ENCODE results near the gene SLC44A4.
"Not testable (repeated sequence)": the region's sequence is repeated elsewhere in the genome, so short reads cannot be mapped to it uniquely, and the experiment has no call there.

The SLC44A4 gene

DNA sequence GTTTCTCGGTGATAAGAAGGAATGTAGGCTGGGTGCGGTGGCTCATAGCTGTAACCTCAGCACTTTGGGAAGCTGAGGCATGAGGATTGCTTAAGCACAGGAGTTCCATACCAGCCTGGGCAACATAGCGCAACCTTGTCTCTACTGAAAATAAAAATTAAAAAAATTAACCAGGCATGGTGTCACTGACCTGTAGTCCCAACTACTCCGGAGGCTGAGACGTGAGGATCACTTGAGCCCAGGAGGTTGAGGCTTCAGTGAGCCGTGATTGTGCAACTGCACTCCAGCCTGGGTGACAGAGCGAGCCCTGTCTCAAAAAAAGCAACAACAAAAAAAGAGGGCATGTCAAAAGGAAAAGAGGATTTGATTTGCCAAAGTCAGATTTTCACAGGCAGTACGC, 20.1 kb downstream of the SLC44A4 start:
- no peak for DNase-seq (ENCODE audit: low spot score)

DNA sequence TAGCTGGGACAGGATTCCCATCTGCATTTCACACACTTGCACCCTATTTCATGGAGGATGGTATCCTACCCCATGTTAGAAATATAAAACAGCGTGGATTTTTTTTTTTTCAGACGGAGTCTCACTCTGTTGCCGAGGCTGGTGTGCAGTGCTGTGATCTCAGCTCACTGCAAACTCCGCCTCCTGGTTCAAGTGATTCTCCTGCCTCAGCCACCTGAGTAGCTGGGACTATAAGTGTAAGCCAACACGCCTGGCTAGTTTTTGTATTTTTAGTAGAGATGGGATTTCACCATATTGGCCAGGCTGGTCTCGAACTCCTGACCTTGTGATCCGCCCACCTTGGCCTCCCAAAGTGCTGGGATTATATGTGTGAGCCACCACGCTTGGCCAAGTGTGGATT, 21.0 kb downstream of the SLC44A4 start:
- not testable (repeated sequence) for DNase-seq (ENCODE audit: low spot score)

DNA sequence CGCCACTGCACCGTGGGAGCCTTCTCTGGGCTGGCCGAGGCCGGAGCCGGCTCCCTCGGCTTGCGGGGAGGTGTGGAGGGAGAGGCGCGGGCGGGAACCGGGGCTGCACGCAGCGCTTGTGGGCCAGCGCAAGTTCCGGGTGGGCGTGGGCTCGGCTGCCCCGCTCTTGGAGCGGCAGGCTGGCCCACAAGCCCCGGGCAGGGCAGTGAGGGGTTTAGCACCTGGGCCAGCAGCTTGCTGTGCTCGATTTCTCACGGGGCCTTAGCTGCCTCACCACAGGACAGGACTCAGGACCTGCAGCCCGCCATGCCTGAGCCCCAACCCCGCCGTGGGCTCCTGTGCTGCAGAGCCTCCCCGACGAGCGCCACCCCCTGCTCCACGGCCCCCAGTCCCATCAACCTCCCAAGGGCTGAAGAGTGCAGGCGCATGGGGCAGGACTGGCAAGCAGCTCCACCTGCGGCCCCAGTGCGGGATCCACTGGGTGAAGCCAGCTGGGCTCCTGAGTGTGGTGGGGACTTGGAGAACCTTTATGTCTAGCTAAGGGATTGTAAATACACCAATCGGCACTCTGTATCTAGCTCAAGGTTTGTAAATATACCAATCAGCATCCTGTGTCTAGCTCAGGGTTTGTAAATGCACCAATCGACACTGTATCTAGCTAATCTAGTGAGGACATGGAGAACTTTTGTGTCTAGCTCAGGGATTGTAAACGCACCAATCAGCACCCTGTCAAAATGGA, 26.6 kb downstream of the SLC44A4 start:
- not testable (repeated sequence) for DNase-seq (ENCODE audit: low spot score)

DNA sequence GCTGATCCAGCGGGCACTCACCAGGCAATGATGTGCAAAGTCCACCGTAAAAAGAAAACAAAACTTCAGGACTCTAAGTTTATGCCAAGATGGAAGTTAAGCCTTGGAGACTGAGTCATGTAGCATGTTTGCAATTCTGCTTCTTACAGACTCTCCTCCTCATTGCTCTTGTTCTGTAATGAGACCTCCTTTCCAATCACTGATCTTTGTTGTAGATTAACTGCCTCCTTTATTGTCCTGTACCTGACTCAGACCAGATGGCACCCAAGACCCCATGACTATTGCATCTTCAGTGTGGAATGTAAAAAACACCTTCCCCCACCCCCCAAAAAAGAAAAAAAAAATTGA, 27.3 kb downstream of the SLC44A4 start:
- no peak for DNase-seq (ENCODE audit: low spot score)

DNA sequence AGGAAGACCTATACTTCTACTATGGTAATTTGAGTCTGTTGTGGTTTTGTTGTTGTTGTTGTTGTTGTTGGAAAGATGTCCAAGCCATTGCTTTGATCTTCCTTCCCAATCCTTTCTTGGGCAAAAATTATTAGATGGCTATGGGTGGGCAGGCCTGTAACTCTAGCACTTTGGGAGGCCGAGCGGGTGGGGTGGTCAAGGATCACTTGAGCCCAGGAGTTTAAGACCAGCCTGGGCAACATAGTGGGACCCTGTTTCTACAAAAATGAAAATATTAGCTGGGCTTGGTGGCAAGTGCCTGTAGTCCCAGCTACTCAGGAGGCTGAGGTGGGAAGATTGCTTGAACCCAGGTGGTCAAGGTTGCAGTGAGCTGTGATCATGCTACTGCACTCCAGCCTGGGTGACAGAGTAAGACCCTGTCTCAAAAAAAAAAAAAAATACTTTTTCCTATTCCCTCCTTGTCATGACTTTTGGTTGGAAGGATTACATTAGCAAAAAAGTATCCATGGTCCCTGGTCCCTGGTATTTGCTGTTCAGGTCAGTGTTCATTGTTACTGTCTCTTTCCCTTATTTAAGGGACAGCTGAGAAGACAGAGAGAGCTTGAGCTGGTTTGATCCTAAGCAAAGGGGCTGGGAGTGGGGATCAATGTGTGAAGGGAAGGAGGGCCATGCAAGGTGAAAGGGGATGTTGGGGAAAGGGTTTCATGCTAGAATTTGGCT, 27.9 kb downstream of the SLC44A4 start:
- no peak for DNase-seq (ENCODE audit: low spot score)

- no peak for DNase-seq (ENCODE audit: low spot score)
Measured at GRCh38 chr6:31847276-31847978, 31.4 kb downstream of the SLC44A4 start.

- no peak for DNase-seq (ENCODE audit: low spot score)
Measured at GRCh38 chr6:31844507-31844906, 34.3 kb downstream of the SLC44A4 start.

DNA sequence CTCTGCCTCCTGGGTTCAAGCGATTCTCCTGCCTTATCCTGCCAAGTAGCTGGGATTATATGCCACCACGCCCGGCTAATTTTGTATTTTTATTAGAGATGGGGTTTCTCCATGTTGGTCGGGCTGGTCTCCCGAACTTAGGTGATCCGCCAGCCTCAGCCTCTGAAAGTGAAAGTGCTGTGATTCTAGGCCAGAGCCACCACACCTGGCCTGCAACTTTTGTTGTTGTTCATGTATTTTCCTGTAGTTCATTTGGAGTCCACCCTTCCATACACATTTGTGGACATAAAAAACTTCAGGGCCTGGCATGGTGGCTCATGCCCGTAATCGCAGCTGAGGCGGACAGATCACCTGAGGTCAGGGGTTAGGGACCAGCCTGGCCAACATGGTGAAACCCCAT, 36.7 kb downstream of the SLC44A4 start:
- DNase-seq (ENCODE audit: low spot score): no peak

DNA sequence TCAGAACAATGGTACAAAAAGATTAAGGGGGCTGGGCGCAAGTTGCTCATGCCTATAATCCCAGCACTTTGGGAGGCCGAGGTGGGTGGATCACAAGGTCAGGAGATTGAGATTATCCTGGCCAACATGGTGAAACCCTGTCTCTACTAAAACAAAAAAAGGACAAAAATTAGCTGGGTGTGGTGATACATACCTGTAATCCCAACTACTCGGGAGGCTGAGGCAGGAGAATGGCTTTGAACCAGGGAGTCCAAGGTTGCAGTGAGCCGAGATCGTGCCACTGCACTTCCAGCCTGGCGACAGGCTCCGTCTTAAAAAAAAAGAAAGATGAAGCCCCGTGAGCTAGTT, 39.0 kb downstream of the SLC44A4 start:
- DNase-seq (ENCODE audit: low spot score): not testable (repeated sequence)

GRCh38 chr6:31838968-31839367, 39.8 kb downstream of the SLC44A4 start:
- no peak for DNase-seq (ENCODE audit: low spot score)

- DNase-seq (ENCODE audit: low spot score): not testable (repeated sequence)
Measured at GRCh38 chr6:31838114-31838553, 40.7 kb downstream of the SLC44A4 start.

DNA sequence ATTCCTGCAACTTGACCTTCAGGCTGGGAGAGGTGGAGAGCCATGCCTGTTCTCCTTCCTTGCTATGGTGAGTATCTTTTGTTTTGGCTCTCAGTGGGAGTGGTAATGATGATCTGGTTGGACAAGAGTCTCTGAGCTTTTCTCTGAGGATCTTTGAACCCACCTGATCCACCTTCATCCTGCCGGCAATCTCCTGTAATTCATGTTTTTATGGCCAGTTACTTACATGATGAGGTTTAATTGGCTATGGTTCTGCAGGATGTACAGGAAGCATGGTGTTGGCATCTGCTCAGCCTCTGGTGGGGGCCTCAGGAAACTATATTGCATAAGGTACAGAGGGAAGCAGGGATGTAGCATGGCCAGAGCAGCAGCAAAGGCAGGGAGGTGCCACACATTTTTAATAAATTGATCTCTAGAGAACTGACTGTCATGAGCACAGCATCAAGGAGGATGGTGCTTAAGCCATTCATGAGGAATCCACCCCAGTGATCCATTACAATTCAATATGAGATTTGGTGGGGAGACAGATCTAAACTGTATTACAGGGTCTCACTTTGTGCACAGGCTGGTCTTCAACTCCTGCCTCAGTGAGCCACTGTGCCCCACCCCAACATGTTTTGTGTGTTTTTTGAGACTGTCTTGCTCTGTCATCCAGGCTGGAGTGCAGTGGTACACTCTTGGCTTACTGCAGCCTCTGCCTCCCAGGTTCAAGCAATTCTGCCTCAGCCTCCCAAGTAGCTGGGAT, 41.3 kb downstream of the SLC44A4 start:
- no peak for DNase-seq (ENCODE audit: low spot score)

- no peak for DNase-seq (ENCODE audit: low spot score)
Measured at GRCh38 chr6:31836474-31837368, 42.1 kb downstream of the SLC44A4 start.

DNA sequence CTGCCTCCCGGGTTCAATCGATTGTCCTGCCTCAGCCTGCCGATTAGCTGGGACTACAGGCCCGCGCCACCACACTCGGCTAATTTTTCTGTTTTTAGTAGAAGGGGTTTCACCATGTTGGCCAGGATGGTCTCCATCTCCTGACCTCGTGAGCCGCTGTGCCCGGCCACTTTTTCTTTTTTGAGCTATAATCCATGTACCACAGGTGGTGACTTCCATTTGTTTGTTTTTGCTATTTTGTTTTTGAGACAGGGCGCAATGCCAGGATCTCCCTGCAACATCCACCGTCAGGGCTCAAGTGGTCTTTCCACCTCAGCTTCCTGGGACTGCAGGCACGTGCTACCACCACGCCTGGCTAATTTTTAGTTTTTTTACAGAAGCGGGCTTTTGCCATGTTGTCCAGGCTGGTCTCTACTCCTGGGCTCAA, 42.7 kb downstream of the SLC44A4 start:
- no peak for DNase-seq (ENCODE audit: low spot score)

- DNase-seq (ENCODE audit: low spot score): peak; percentile 84
Measured at GRCh38 chr6:31834367-31835250, 44.2 kb downstream of the SLC44A4 start.

DNA sequence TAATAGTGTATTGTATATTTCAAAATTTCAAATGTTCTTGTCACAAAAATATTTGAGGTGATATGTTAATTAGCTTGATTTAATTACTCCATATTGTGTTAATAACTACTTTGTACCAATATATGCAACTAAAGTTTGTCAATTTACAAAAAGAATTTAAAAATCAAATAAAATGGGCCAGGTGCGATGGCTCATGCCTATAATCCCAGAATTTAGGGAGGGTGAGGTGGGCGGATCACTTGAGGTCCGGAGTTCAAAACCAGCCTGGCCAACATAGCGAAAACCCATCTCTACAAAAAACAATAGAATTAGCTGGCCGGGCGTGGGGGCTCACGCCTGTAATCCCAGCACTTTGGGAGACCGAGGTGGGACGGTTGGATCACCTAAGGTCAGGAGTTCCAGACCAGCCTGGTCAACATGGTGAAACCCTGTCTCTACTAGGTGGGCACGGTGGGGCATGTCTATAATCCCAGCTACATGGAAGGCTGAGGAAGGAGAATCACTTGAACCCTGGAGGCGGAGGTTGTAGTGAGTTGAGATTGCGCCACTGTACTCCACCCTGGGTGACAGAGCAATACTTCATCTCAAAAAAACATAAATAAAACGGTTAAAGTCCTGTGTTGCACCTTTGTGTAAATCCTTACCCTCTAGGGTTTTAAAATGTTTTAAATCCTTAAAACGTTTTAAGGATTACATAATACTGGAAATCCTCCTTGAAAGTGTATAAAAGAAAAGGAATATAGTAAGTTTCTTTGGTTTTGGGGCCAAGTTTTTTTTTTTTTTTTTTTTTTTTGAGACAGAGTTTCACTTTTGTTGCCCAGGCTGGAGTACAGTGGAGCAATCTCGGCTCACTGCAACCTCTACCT, 47.2 kb downstream of the SLC44A4 start:
- no peak for DNase-seq (ENCODE audit: low spot score)

- DNase-seq (ENCODE audit: low spot score): no peak
Measured at GRCh38 chr6:31830886-31831335, 47.9 kb downstream of the SLC44A4 start.

GRCh38 chr6:31829633-31830283, 49.0 kb downstream of the SLC44A4 start:
- no peak for DNase-seq (ENCODE audit: low spot score)

Measured in activated CD4-positive, alpha-beta T cell treated with anti-CD3 and anti-CD28 coated beads, Interleukin-2, Interleukin-4, amounts not matched to agents 100 ng/mL and 50 ng/mL, durations not matched to agents 16 hours and 8 hours (primary cell).